Adrenal gland (tissue), 12 donors: ENCODE measurements around the gene NOL4L. TPM values are rescaled to one million over a fixed set of nuclear protein-coding genes. Genes with fewer than 3 reads are reported as not detected.

Source experiments
- DNase-seq, 7 donors: peaks; one replicate each; pipeline ENCODE4 v3.0.0-alpha.2; 2019 to 2020
- H3K27ac ChIP-seq, 5 donors: fragments of 200-600 bp; sonication (generic) in 4 of 5; 1 replicate in 3 of 5; 2 replicates in 2 of 5; pipeline versions ENCODE4 v1.5.1 to v1.8.0; 2016 to 2020; ENCODE audit warnings: mild to moderate bottlenecking in 1 of 5
- H3K27me3 ChIP-seq: fragments of 200-600 bp; 2 replicates; pipeline ENCODE4 v1.8.0; 2021
- H3K36me3 ChIP-seq, 2 donors: fragments of 200-600 bp; replicated peaks in 1 of 2; 1 replicate in 1 of 2; 2 replicates in 1 of 2; pipeline versions ENCODE4 v1.5.1 to v1.8.0; 2018 to 2022
- H3K4me1 ChIP-seq, 2 donors: fragments of 200-600 bp; replicated peaks in 1 of 2; 1 replicate in 1 of 2; 2 replicates in 1 of 2; pipeline versions ENCODE4 v1.5.1 to v1.8.0; 2018 to 2021
- H3K4me3 ChIP-seq, 4 donors: fragments of 200-600 bp; sonication (generic) in 3 of 4; one replicate each; pipeline ENCODE4 v1.5.1; 2016 to 2018
- H3K9me3 ChIP-seq, 3 donors: fragments of 200-600 bp; sonication (generic) in 1 of 3; replicated peaks in 1 of 3; 1 replicate in 2 of 3; 2 replicates in 1 of 3; pipeline versions ENCODE4 v1.5.1 to v1.8.0; 2016 to 2021
- CTCF ChIP-seq, 6 experiments: fragments of 450-650 bp in 4 of 6; fragments of 200-600 bp in 2 of 6; sonication (generic) in 1 of 6; IDR thresholded peaks; 1 replicate in 5 of 6; 2 replicates in 1 of 6; pipeline versions ENCODE4 v1.5.1 to v1.8.0; 2016 to 2021; ENCODE audit warnings: antibody characterized with exemption in 6 of 6, mild to moderate bottlenecking in 2 of 6, moderate library complexity in 1 of 6
- POLR2A ChIP-seq, 2 donors: fragments of 450-650 bp; IDR thresholded peaks; one replicate each; pipeline ENCODE4 v1.6.1; 2017; ENCODE audit warnings: antibody characterized with exemption in 2 of 2, mild to moderate bottlenecking in 2 of 2, moderate library complexity in 1 of 2
- WGBS, 4 donors: extraction: QIAGEN DNeasy Blood & Tissue Kit in 2 of 4; methylation state at CpG; one replicate each; pipeline versions ENCODE4 v1.1.5 to v1.1.7; 2013 to 2017; 5-methylcytosine and 5-hydroxymethylcytosine counted together
- intact Hi-C, 2 donors: fragments of 100-400 bp; cut with DNase I; formaldehyde crosslinking; loops; one replicate each; pipeline versions ENCODE4 v1.14.1 to v1.15.0; 2022 to 2023
- polyA plus RNA-seq, 3 donors: library from polyadenylated mRNA; stranded (reverse); fragments of 200-250 nt in 2 of 3; fragments of 350-450 nt in 1 of 3; fragmentation: Illumina TruSeq in 1 of 3; extraction: RNeasy Lipid Tissue Mini Kit (QIAGEN cat#74804) in 1 of 3; gene quantifications; one replicate each; pipeline ENCODE4 v1.2.3, GENCODE V29; 2013 to 2014
- total RNA-seq, 9 donors: library from RNA; depleted of rRNA in 4 of 9; stranded (reverse); fragments of >200 nt in 4 of 9; fragments of 120-200 nt in 1 of 9; fragmentation: NEBNext Ultra II Directional in 1 of 9; extraction: Animal tissue kit (Norgen Biotek cat#: 25700) in 1 of 9; gene quantifications; one replicate each; pipeline versions ENCODE4 v1.1.0 to v1.2.4, GENCODE V29; 2013 to 2023
- donor health status: healthy with polysubstance abuse.
- donor health status: Bipolar disorder and iron deficiency.
- donor health status: DM: yes; HTN: yes; CAD: no.
- donor health status: DM: no; HTN: no; CAD: no.
- donor health status: DM: no; HTN: no; CAD: no.
- donor health status: DM: yes; HTN: yes; CAD: no.

NOL4L gene
- total and polyA plus RNA-seq, 12 donors, result 6.4 to 30.4 (median 15.7) TPM

- no peak for DNase-seq
- Histone ChIP-seq H3K9me3 (no peaks in the 10 kb centered on the region), H3K27ac (peak overlapping the region in 4 of 5 donors; percentile 24 to 92 (median 80)), H3K4me1 (peaks cover 35 to 86% of the 10 kb centered on the region in 2 donors), H3K4me3 (peak overlapping the region in 1 of 4 donors; percentile 41), H3K27me3 (no peaks in the 10 kb centered on the region), H3K36me3 (peaks cover 0 to 10% of the 10 kb centered on the region in 2 donors)
- WGBS, 4 donors, result 37 to 53% (median 44%) methylated on average over 17 to 29 of the region's 29 CpGs
- TF ChIP-seq POLR2A (IDR thresholded peaks at IDR 0.05) (no peak), CTCF (IDR thresholded peaks at IDR 0.05) (no peak)
- intact Hi-C loops, result no loop called here
These were observed 111.7 kb downstream of the NOL4L start for GRCh38 chr20:32473231-32474008.

GRCh38 chr20:32472581-32473207 is 112.4 kb downstream of the NOL4L start:
- peaks cover 0 to 10% of the 10 kb centered on the region in 2 donors for H3K36me3 ChIP-seq
- H3K4me3 ChIP-seq, result peak overlapping the region in 1 of 4 donors; percentile 41
- intact Hi-C loops, result no loop called here
- peaks cover 35 to 84% of the 10 kb centered on the region in 2 donors for H3K4me1 ChIP-seq
- no peaks in the 10 kb centered on the region for H3K9me3 ChIP-seq
- TF ChIP-seq POLR2A (IDR thresholded peaks at IDR 0.05) (no peak), CTCF (IDR thresholded peaks at IDR 0.05) (no peak)
- peak overlapping the region in 2 of 5 donors; percentile 86 to 92 for H3K27ac ChIP-seq
- 85 to 89% (median 88%) methylated on average over 5 to 6 of the region's 6 CpGs for WGBS, 4 donors
- no peaks in the 10 kb centered on the region for H3K27me3 ChIP-seq
- DNase-seq, result no peak

- H3K4me1 ChIP-seq, result peaks cover 38 to 83% of the 10 kb centered on the region in 2 donors
- intact Hi-C loops, result no loop called here
- WGBS, 4 donors, result 51 to 81% (median 66%) methylated on average over 3 to 9 of the region's 9 CpGs
- H3K4me3 ChIP-seq, result no peak overlapping the region
- TF ChIP-seq CTCF (IDR thresholded peaks at IDR 0.05), result no peak
- TF ChIP-seq POLR2A (IDR thresholded peaks at IDR 0.05), result no peak
- H3K9me3 ChIP-seq, result no peaks in the 10 kb centered on the region
- H3K36me3 ChIP-seq, result peaks cover 0 to 10% of the 10 kb centered on the region in 2 donors
- H3K27me3 ChIP-seq, result no peaks in the 10 kb centered on the region
- H3K27ac ChIP-seq, result peak overlapping the region in 4 of 5 donors; percentile 25 to 92 (median 68)
- no peak for DNase-seq
These were observed 114.2 kb downstream of the NOL4L start for GRCh38 chr20:32470940-32471339.

- H3K36me3 ChIP-seq, result peaks cover 0 to 10% of the 10 kb centered on the region in 2 donors
- peaks cover 36 to 83% of the 10 kb centered on the region in 2 donors for H3K4me1 ChIP-seq
- intact Hi-C loops, result no loop called here
- no peak overlapping the region for H3K4me3 ChIP-seq
- H3K9me3 ChIP-seq, result no peaks in the 10 kb centered on the region
- TF ChIP-seq CTCF (IDR thresholded peaks at IDR 0.05), result peak in 5 of 6 experiments; percentile 25 to 59 (median 47)
- TF ChIP-seq POLR2A (IDR thresholded peaks at IDR 0.05), result no peak
- peak; percentile 66 to 89 (median 79) for DNase-seq
- H3K27me3 ChIP-seq, result no peaks in the 10 kb centered on the region
- 47 to 60% (median 49%) methylated on average over 14 to 27 of the region's 27 CpGs for WGBS, 4 donors
- H3K27ac ChIP-seq, result peak overlapping the region in 4 of 5 donors; percentile 41 to 92 (median 68)
These were observed 114.9 kb downstream of the NOL4L start for GRCh38 chr20:32470025-32470861.
